Measurements from ENCODE around the gene CAPN5.
"Not testable (repeated sequence)": the region's sequence is repeated elsewhere in the genome, so short reads cannot be mapped to it uniquely, and the experiment has no call there.

Gene CAPN5

GRCh38 chr11:77095551-77096490 is 29.1 kb downstream of the CAPN5 start:
- no peak for TF ChIP-seq CTCF (IDR thresholded peaks at IDR 0.05; ENCODE audit: insufficient read depth, low read depth, low read length, missing control alignments)
- no peak for DNase-seq (ENCODE audit: low read depth)
- H3K4me3 ChIP-seq (ENCODE audit: low read length): no peak overlapping the region

GRCh38 chr11:77096591-77097019 is 29.8 kb downstream of the CAPN5 start:
- no peak for TF ChIP-seq CTCF (IDR thresholded peaks at IDR 0.05; ENCODE audit: insufficient read depth, low read depth, low read length, missing control alignments)
- no peak overlapping the region for H3K4me3 ChIP-seq (ENCODE audit: low read length)
- no peak for DNase-seq (ENCODE audit: low read depth)

GRCh38 chr11:77097180-77097579 is 30.4 kb downstream of the CAPN5 start:
- DNase-seq (ENCODE audit: low read depth); H3K4me3 ChIP-seq (ENCODE audit: low read length): not testable (repeated sequence)

GRCh38 chr11:77100166-77101042 is 33.6 kb downstream of the CAPN5 start:
- no peak for DNase-seq (ENCODE audit: low read depth)
- no peak for TF ChIP-seq CTCF (IDR thresholded peaks at IDR 0.05; ENCODE audit: insufficient read depth, low read depth, low read length, missing control alignments)
- no peak overlapping the region for H3K4me3 ChIP-seq (ENCODE audit: low read length)

- DNase-seq (ENCODE audit: low read depth): peak; percentile 31
- TF ChIP-seq CTCF (IDR thresholded peaks at IDR 0.05; ENCODE audit: insufficient read depth, low read depth, low read length, missing control alignments): peak; percentile 55
- no peak overlapping the region for H3K4me3 ChIP-seq (ENCODE audit: low read length)
Observed at GRCh38 chr11:77101043-77101537, 34.3 kb downstream of the CAPN5 start.

- no peak for TF ChIP-seq CTCF (IDR thresholded peaks at IDR 0.05; ENCODE audit: insufficient read depth, low read depth, low read length, missing control alignments)
- DNase-seq (ENCODE audit: low read depth): no peak
- H3K4me3 ChIP-seq (ENCODE audit: low read length): no peak within 1 kb of the TSS
Observed at GRCh38 chr11:77102246-77103210, 35.8 kb downstream of the CAPN5 start, which contains the start of gene OMP. TSS of gene OMP (plus strand) at chr11:77102840. CDS start at chr11:77102840, 0 bp downstream.

Measured in epithelial cell of esophagus (primary cell).